Right atrium auricular region (tissue), 2 donors: ENCODE data around the gene FAM228A. TPM values are rescaled to one million over a fixed set of nuclear protein-coding genes. Genes with fewer than 3 reads are reported as not detected.

ENCODE experiments used
- DNase-seq: peaks from one replicate; pipeline ENCODE4 v3.0.0-alpha.2; 2019; ENCODE audit warnings: low spot score
- H3K27ac ChIP-seq, 2 donors: fragments of 200-600 bp; sonication (generic); 1 replicate in 1 of 2; 2 replicates in 1 of 2; pipeline ENCODE4 v1.5.1; 2016 to 2019
- H3K27me3 ChIP-seq, 2 donors: fragments of 200-600 bp; sonication (generic); one replicate each; pipeline versions ENCODE4 v1.5.1 to v1.6.0; 2017 to 2019
- H3K36me3 ChIP-seq: fragments of 200-600 bp; sonication (generic); one replicate; pipeline ENCODE4 v1.5.1; 2016
- H3K4me1 ChIP-seq, 2 donors: fragments of 200-600 bp; sonication (generic); one replicate each; pipeline versions ENCODE4 v1.5.1 to v1.6.0; 2017 to 2019
- H3K4me3 ChIP-seq, 2 donors: fragments of 200-600 bp; sonication (generic); 1 replicate in 1 of 2; 2 replicates in 1 of 2; pipeline ENCODE4 v1.5.1; 2017 to 2019; ENCODE audit warnings: mild to moderate bottlenecking in 1 of 2, moderate library complexity in 1 of 2
- H3K9me3 ChIP-seq, 2 donors: fragments of 200-600 bp; sonication (generic); one replicate each; pipeline ENCODE4 v1.5.1; 2019
- CTCF ChIP-seq, 2 donors: fragments of 200-600 bp; sonication (generic); IDR thresholded peaks; one replicate each; pipeline ENCODE4 v1.5.1; 2019; ENCODE audit warnings: antibody characterized with exemption in 2 of 2
- total RNA-seq, 2 donors: library from RNA; depleted of rRNA; stranded (reverse); fragments of >200 nt; gene quantifications; one replicate each; pipeline ENCODE4 v1.1.0, GENCODE V29; 2016

Gene FAM228A
- total RNA-seq, 2 donors from 2014 or later, result 0.51 to 1.8 TPM

GRCh38 chr2:24231461-24231881, 56.6 kb downstream of the FAM228A start:
- peaks cover under 1% of the 10 kb centered on the region for H3K36me3 ChIP-seq
- H3K27ac ChIP-seq, result no peak overlapping the region
- DNase-seq, result no peak
- no peaks in the 10 kb centered on the region for H3K4me1 ChIP-seq
- no peak for TF ChIP-seq CTCF (IDR thresholded peaks at IDR 0.05)
- no peaks in the 10 kb centered on the region for H3K27me3 ChIP-seq
- H3K9me3 ChIP-seq, result no peaks in the 10 kb centered on the region
- H3K4me3 ChIP-seq, result no peak overlapping the region

- peaks cover 5% of the 10 kb centered on the region for H3K36me3 ChIP-seq
- no peak for DNase-seq
- TF ChIP-seq CTCF (IDR thresholded peaks at IDR 0.05), result no peak
- H3K27me3 ChIP-seq, result no peaks in the 10 kb centered on the region
- no peaks in the 10 kb centered on the region for H3K4me1 ChIP-seq
- H3K9me3 ChIP-seq, result no peaks in the 10 kb centered on the region
- no peak overlapping the region for H3K27ac ChIP-seq
- no peak overlapping the region for H3K4me3 ChIP-seq
Measured at GRCh38 chr2:24233321-24233720, 58.5 kb downstream of the FAM228A start.

- peaks cover 13% of the 10 kb centered on the region for H3K36me3 ChIP-seq
- H3K4me1 ChIP-seq, result no peaks in the 10 kb centered on the region
- no peak overlapping the region for H3K27ac ChIP-seq
- H3K9me3 ChIP-seq, result no peaks in the 10 kb centered on the region
- no peak for TF ChIP-seq CTCF (IDR thresholded peaks at IDR 0.05)
- no peak for DNase-seq
- H3K27me3 ChIP-seq, result no peaks in the 10 kb centered on the region
- no peak overlapping the region for H3K4me3 ChIP-seq
Measured at GRCh38 chr2:24237313-24237712, 62.5 kb downstream of the FAM228A start.

- peaks cover 13% of the 10 kb centered on the region for H3K36me3 ChIP-seq
- DNase-seq, result no peak
- no peak overlapping the region for H3K27ac ChIP-seq
- no peaks in the 10 kb centered on the region for H3K27me3 ChIP-seq
- no peak for TF ChIP-seq CTCF (IDR thresholded peaks at IDR 0.05)
- no peaks in the 10 kb centered on the region for H3K9me3 ChIP-seq
- H3K4me3 ChIP-seq, result no peak overlapping the region
- no peaks in the 10 kb centered on the region for H3K4me1 ChIP-seq
Measured at GRCh38 chr2:24238158-24238557, 63.3 kb downstream of the FAM228A start.

- Histone ChIP-seq H3K9me3 (no peaks in the 10 kb centered on the region), H3K4me1 (no peaks in the 10 kb centered on the region), H3K4me3 (no peak overlapping the region), H3K36me3 (peaks cover 18% of the 10 kb centered on the region), H3K27me3 (no peaks in the 10 kb centered on the region), H3K27ac (no peak overlapping the region)
- no peak for DNase-seq
- TF ChIP-seq CTCF (IDR thresholded peaks at IDR 0.05), result no peak
Measured at GRCh38 chr2:24239553-24239952, 64.7 kb downstream of the FAM228A start.

Other genes starting within 250 kb of the FAM228A start
- gene ATAD2B, start 247.9 kb upstream of the FAM228A start, total RNA-seq, result 1 to 10 TPM; 6.0 to 6.7 TPM
- 10 to 100 TPM; 14.3 to 18.7 TPM for gene UBXN2A, start 234.6 kb upstream of the FAM228A start, total RNA-seq
- gene MFSD2B, start 165.0 kb upstream of the FAM228A start, total RNA-seq, result under 1 TPM in 1 of 2 donors, not detected in 1; 0.30 TPM
- gene WDCP, start 127.7 kb upstream of the FAM228A start, total RNA-seq, result 1 to 10 TPM; 2.7 to 3.6 TPM
- gene FKBP1B, start 125.3 kb upstream of the FAM228A start, total RNA-seq, result 1 to 10 TPM; 5.0 to 8.5 TPM
- 10 to 100 TPM; 71.2 to 74.8 TPM for gene SF3B6, start 98.7 kb upstream of the FAM228A start, total RNA-seq
- 1 to 10 TPM; 8.0 to 8.7 TPM for gene TP53I3, start 90.2 kb upstream of the FAM228A start, total RNA-seq
- gene PFN4, start 51.7 kb upstream of the FAM228A start, total RNA-seq, result under 1 TPM in 1 of 2 donors, not detected in 1; 0.39 TPM
- gene FAM228B, start 51.6 kb upstream of the FAM228A start, total RNA-seq, result 10 to 100 TPM; 15.6 to 31.1 TPM
- gene ITSN2, start 185.5 kb downstream of the FAM228A start, total RNA-seq, result 10 to 100 TPM; 40.1 to 40.4 TPM